GM13976 (cell line): Measurements from ENCODE around the gene SGCD.

ENCODE experiments used
- DNase-seq: peaks from one replicate; pipeline ENCODE4 v3.0.0; 2012; ENCODE audit warnings: low spot score
- CTCF ChIP-seq: IDR thresholded peaks from 2 replicates; pipeline ENCODE4 v1.5.1; 2012; ENCODE audit warnings: borderline replicate concordance, mild to moderate bottlenecking; ENCODE audit not compliant: insufficient read depth; ENCODE audit errors: extremely low read depth, missing control alignments, control extremely low read depth
- in situ Hi-C: fragments of 300-500 bp; cut with MboI; formaldehyde crosslinking; loops from one replicate; pipeline ENCODE4 v1.12.0; 2022; ENCODE audit warnings: low sequenced_read_pairs, mixed read lengths, inconsistent platforms; ENCODE audit not compliant: unreplicated experiment

SGCD gene

GRCh38 chr5:156716591-156717380 is 389.8 kb downstream of the SGCD start:
- no peak for DNase-seq
- no peak for TF ChIP-seq CTCF
- in situ Hi-C loops = no loop called here

GRCh38 chr5:156718985-156719384 is 392.0 kb downstream of the SGCD start:
- no peak for TF ChIP-seq CTCF
- no peak for DNase-seq
- in situ Hi-C loops = no loop called here

- in situ Hi-C loops = no loop called here
- TF ChIP-seq CTCF = no peak
- DNase-seq = no peak
Observed at GRCh38 chr5:156722358-156722757, 395.4 kb downstream of the SGCD start.

GRCh38 chr5:156735477-156735876 is 408.5 kb downstream of the SGCD start:
- TF ChIP-seq CTCF = no peak
- in situ Hi-C loops = no loop called here
- DNase-seq = no peak

- TF ChIP-seq CTCF = no peak
- in situ Hi-C loops = no loop called here
- no peak for DNase-seq
Observed at GRCh38 chr5:156741516-156741915, 414.6 kb downstream of the SGCD start.

GRCh38 chr5:156753846-156754245 is 426.9 kb downstream of the SGCD start:
- in situ Hi-C loops = no loop called here
- no peak for TF ChIP-seq CTCF
- no peak for DNase-seq
